ENCODE data around the gene STMN3.

STMN3 gene

DNA sequence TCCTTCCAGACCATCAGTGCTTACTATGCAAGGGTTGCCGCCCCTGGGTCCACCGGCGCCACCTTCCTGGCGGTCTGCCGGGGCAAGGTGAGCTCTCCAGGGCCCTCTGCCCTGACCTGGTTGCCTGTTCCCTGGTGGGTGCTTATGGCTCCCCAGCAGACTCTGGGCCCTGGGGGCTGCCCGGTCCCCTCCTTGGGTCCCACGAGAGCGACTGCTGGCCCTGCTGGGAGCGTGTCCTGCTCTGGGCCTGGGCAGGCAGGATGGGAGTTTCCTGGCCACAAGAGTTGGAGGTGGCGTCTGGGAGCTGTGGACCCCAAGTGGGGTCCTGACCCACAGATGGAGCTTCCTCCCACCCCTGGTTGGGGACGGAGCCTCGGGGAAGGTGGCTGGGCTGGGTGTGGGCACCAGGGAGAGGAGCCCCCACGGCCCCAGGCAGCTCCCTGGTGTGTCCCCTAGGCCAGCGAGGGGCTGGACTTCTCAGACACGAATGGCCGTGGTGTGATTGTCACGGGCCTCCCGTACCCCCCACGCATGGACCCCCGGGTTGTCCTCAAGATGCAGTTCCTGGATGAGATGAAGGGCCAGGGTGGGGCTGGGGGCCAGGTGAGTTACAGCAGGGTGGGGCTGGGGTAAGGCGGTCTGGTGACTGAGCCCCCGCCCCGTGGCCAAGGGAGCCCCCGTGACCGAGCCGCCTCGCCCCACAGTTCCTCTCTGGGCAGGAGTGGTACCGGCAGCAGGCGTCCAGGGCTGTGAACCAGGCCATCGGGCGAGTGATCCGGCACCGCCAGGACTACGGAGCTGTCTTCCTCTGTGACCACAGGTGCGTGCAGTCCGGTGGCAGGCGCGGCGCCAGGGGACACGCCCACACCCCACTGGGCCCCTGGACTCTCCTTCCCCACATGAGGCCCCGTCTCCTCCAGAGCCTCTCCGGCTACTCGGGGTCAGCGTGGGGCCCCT lies 36.1 kb upstream of the STMN3 start:
- H3K27me3 ChIP-seq (ENCODE audit: insufficient read depth, low read depth, severe bottlenecking), result no peaks in the 10 kb centered on the region
- H3K27ac ChIP-seq, result no peak overlapping the region
- peaks cover 13% of the 10 kb centered on the region for H3K36me3 ChIP-seq
- TF ChIP-seq, protein P1, sequence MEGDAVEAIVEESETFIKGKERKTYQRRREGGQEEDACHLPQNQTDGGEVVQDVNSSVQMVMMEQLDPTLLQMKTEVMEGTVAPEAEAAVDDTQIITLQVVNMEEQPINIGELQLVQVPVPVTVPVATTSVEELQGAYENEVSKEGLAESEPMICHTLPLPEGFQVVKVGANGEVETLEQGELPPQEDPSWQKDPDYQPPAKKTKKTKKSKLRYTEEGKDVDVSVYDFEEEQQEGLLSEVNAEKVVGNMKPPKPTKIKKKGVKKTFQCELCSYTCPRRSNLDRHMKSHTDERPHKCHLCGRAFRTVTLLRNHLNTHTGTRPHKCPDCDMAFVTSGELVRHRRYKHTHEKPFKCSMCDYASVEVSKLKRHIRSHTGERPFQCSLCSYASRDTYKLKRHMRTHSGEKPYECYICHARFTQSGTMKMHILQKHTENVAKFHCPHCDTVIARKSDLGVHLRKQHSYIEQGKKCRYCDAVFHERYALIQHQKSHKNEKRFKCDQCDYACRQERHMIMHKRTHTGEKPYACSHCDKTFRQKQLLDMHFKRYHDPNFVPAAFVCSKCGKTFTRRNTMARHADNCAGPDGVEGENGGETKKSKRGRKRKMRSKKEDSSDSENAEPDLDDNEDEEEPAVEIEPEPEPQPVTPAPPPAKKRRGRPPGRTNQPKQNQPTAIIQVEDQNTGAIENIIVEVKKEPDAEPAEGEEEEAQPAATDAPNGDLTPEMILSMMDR (IDR thresholded peaks at IDR 0.05; ENCODE audit: low read depth, low read length), result no peak
- H3K4me3 ChIP-seq (ENCODE audit: low read depth, low read length), result no peak overlapping the region
- no peaks in the 10 kb centered on the region for H3K9me3 ChIP-seq (ENCODE audit: severe bottlenecking)
- DNase-seq, result no peak

- H3K27ac ChIP-seq, result no peak overlapping the region
- H3K36me3 ChIP-seq, result peaks cover 6% of the 10 kb centered on the region; the same call in 1 of the 2 replicates
- TF ChIP-seq, protein P1 (IDR thresholded peaks at IDR 0.05; ENCODE audit: low read depth, low read length), result no peak
- DNase-seq, result no peak
- H3K4me3 ChIP-seq (ENCODE audit: low read depth, low read length), result no peak overlapping the region
- H3K9me3 ChIP-seq (ENCODE audit: severe bottlenecking), result no peaks in the 10 kb centered on the region
- no peaks in the 10 kb centered on the region for H3K27me3 ChIP-seq (ENCODE audit: insufficient read depth, low read depth, severe bottlenecking)
Observed at GRCh38 chr20:63688228-63689045, 35.2 kb upstream of the STMN3 start.

DNA sequence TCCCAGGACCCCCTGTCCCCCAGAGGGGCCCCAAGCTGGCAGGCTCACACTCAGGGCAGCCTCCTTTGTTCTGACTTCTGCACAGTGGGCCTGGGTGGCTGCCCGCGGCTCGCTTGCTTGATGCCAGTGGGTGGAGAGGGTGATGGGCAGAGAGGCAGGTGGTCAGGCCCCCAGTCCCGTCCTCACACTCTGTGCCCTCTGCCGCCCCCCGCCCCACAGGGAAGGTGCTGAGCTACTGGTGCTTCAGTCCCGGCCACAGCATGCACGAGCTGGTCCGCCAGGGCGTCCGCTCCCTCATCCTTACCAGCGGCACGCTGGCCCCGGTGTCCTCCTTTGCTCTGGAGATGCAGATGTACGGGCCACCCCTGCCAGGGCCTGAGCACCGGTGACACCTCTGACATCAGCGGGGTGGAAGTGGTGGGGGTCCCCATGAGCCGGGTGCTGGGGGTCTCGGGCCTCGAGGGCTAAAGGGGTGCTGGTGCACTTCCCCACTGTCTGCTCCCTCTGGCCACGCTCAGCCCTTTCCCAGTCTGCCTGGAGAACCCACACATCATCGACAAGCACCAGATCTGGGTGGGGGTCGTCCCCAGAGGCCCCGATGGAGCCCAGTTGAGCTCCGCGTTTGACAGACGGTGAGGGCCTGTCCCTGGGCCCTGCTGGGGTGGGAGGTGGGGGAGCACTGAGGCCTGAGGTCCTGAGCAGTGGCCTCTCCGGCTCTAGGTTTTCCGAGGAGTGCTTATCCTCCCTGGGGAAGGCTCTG lies 34.4 kb upstream of the STMN3 start:
- no peak overlapping the region for H3K4me3 ChIP-seq (ENCODE audit: low read depth, low read length)

DNA sequence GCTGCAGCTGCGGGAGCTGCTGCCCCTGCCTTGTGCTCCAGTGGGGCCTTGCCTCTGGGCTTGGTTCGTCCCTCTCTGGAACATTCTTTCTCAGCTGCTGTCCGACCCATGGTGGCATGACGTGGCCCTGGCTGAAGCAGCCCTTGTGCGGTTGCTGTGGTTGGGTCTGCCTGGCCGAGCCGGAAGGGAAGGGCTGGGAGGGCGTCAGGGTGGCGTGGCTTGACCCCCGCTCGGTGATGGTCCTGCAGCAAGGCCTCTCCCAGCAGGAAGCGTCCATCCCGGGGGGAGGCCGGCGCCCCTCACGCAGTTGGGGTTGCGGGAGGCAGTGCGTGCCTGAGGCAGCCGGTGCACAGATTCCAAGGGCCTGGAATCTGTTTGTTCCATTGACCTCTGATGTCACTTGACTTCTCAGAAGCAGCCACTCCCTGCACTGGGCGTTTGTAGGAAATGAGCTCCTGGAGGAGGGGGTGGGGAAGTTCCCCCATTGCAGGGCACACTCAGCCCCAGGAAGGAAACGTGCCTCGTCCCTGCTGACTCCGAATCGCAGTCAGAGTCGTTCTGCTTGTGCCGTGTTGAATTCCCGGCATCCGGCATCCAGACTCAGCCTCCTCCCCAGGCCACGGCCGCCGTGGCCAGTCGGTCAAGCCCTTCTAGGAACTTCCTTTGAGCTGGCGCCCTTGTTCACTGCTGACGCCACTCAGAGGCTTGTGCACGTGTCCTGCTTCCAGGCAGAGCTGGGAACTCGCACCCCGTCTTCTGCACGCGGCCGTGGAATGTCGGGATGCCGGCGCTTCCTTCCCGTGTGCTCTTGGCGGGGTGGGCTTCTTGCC lies 33.5 kb upstream of the STMN3 start:
- TF ChIP-seq, protein P1 (IDR thresholded peaks at IDR 0.05; ENCODE audit: low read depth, low read length), result no peak
- Histone ChIP-seq H3K4me3 (ENCODE audit: low read depth, low read length) (no peak overlapping the region), H3K27me3 (ENCODE audit: insufficient read depth, low read depth, severe bottlenecking) (no peaks in the 10 kb centered on the region), H3K9me3 (ENCODE audit: severe bottlenecking) (no peaks in the 10 kb centered on the region), H3K27ac (no peak overlapping the region), H3K36me3 (peaks cover 7% of the 10 kb centered on the region)
- DNase-seq, result no peak

More for the DNA sequence above, 34.4 kb upstream of the STMN3 start:
- Histone ChIP-seq H3K36me3 (peaks cover 9% of the 10 kb centered on the region), H3K27ac (no peak overlapping the region), H3K9me3 (ENCODE audit: severe bottlenecking) (no peaks in the 10 kb centered on the region), H3K27me3 (ENCODE audit: insufficient read depth, low read depth, severe bottlenecking) (no peaks in the 10 kb centered on the region)
- DNase-seq, result no peak
- TF ChIP-seq, protein P1 (IDR thresholded peaks at IDR 0.05; ENCODE audit: low read depth, low read length), result no peak

GRCh38 chr20:63686094-63686491 lies 32.9 kb upstream of the STMN3 start:
- H3K36me3 ChIP-seq, result peaks cover 7% of the 10 kb centered on the region
- TF ChIP-seq, protein P1 (IDR thresholded peaks at IDR 0.05; ENCODE audit: low read depth, low read length), result no peak
- DNase-seq, result no peak
- no peaks in the 10 kb centered on the region for H3K9me3 ChIP-seq (ENCODE audit: severe bottlenecking)
- H3K4me3 ChIP-seq (ENCODE audit: low read depth, low read length), result no peak overlapping the region
- H3K27ac ChIP-seq, result no peak overlapping the region
- H3K27me3 ChIP-seq (ENCODE audit: insufficient read depth, low read depth, severe bottlenecking), result no peaks in the 10 kb centered on the region
